Endothelial cell of umbilical vein (primary cell): ENCODE measurements around the gene CHCHD3.

ENCODE experiments used
- EZH2 ChIP-seq: IDR thresholded peaks from 2 replicates; pipeline ENCODE4 v1.6.1; 2012; ENCODE audit warnings: borderline replicate concordance, low read depth, mild to moderate bottlenecking, moderate library complexity, low read length, inconsistent platforms; ENCODE audit not compliant: severe bottlenecking
- JUN ChIP-seq: IDR thresholded peaks from 2 replicates; pipeline ENCODE4 v1.6.1; 2011; ENCODE audit warnings: borderline replicate concordance, low read depth; ENCODE audit not compliant: insufficient read length, insufficient read depth
- MYC ChIP-seq: IDR thresholded peaks from one replicate; pipeline ENCODE4 v1.6.1; 2011; ENCODE audit warnings: mild to moderate bottlenecking, low read depth, low read length
- POLR2A ChIP-seq: IDR thresholded peaks from 2 replicates; pipeline ENCODE4 v1.6.1; 2012; ENCODE audit warnings: low read depth, mild to moderate bottlenecking, control low read depth, low read length
- POLR2AphosphoS5 ChIP-seq: IDR thresholded peaks from 2 replicates; pipeline ENCODE4 v1.6.1; 2012; ENCODE audit warnings: low read depth, mild to moderate bottlenecking, control low read depth, low read length, moderate library complexity; ENCODE audit not compliant: insufficient read depth
- TF ChIP-seq, protein P1 (sequence below), 2 donors: IDR thresholded peaks; 1 replicate in 1 of 2; 2 replicates in 1 of 2; pipeline ENCODE4 v1.5.1; 2011; ENCODE audit warnings: low read length in 2 of 2, mild to moderate bottlenecking in 2 of 2, moderate library complexity in 2 of 2, control low read depth in 1 of 2, inconsistent platforms in 1 of 2, low read depth in 1 of 2; ENCODE audit not compliant: insufficient read depth in 1 of 2; ENCODE audit errors: extremely low read depth in 1 of 2

- TF ChIP-seq, protein P1, sequence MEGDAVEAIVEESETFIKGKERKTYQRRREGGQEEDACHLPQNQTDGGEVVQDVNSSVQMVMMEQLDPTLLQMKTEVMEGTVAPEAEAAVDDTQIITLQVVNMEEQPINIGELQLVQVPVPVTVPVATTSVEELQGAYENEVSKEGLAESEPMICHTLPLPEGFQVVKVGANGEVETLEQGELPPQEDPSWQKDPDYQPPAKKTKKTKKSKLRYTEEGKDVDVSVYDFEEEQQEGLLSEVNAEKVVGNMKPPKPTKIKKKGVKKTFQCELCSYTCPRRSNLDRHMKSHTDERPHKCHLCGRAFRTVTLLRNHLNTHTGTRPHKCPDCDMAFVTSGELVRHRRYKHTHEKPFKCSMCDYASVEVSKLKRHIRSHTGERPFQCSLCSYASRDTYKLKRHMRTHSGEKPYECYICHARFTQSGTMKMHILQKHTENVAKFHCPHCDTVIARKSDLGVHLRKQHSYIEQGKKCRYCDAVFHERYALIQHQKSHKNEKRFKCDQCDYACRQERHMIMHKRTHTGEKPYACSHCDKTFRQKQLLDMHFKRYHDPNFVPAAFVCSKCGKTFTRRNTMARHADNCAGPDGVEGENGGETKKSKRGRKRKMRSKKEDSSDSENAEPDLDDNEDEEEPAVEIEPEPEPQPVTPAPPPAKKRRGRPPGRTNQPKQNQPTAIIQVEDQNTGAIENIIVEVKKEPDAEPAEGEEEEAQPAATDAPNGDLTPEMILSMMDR (IDR thresholded peaks at IDR 0.05; ENCODE audit: extremely low read depth in 1 of 2, insufficient read depth in 1 of 2, low read depth in 1 of 2, low read length in 2 of 2): no peak
- TF ChIP-seq MYC (no peak), EZH2 (no peak), POLR2A (no peak), POLR2AphosphoS5 (no peak), JUN (no peak)
These were observed 104.7 kb downstream of the CHCHD3 start for GRCh38 chr7:132977234-132977633.
